Gastroesophageal sphincter (tissue), 3 donors: ENCODE data around the gene KCNMB2.

Source experiments
- CTCF ChIP-seq, 4 experiments: fragments of 200-600 bp in 2 of 4; fragments of 450-650 bp in 2 of 4; sonication (generic) in 1 of 4; IDR thresholded peaks; one replicate each; pipeline ENCODE4 v1.5.1; 2017 to 2019; ENCODE audit warnings: antibody characterized with exemption in 4 of 4, mild to moderate bottlenecking in 2 of 4, moderate library complexity in 2 of 4
- EP300 ChIP-seq: sonication (generic); formaldehyde crosslinking; IDR thresholded peaks from one replicate; pipeline ENCODE4 v1.6.1; 2017; ENCODE audit warnings: antibody characterized with exemption, mild to moderate bottlenecking
- POLR2A ChIP-seq, 2 donors: fragments of 450-650 bp; IDR thresholded peaks; one replicate each; pipeline ENCODE4 v1.6.1; 2017; ENCODE audit warnings: antibody characterized with exemption in 2 of 2, mild to moderate bottlenecking in 2 of 2, moderate library complexity in 1 of 2

- no peak for TF ChIP-seq POLR2A (IDR thresholded peaks at IDR 0.05)
- no peak for TF ChIP-seq CTCF (IDR thresholded peaks at IDR 0.05)
- TF ChIP-seq EP300 = no peak
Observed at GRCh38 chr3:178826435-178827123, 290.3 kb downstream of the KCNMB2 start.
